ENCODE data around the gene SOBP.
"Not testable (repeated sequence)": the region's sequence is repeated elsewhere in the genome, so short reads cannot be mapped to it uniquely, and the experiment has no call there.

The SOBP gene

DNA sequence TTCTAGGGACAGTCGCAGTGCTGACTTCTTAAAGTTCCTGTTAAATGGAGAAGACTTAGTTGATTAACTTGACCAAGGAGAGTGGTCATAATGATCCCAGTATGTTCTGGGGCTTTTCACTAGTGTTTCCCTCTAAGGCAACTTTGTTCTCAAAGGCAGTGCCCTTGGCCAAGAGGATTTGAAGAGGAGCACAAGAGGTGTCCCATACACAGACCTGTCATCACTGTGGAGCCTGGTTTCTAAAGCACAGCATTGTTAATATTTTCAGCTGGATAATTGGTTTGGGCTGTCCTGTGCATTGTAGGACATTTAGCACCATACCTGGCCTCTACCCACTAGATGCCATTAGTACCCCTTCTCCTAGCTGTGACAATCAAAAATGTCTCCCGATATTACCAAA, 30.8 kb downstream of the SOBP start:
- not testable (repeated sequence) for H3K27ac ChIP-seq (ENCODE audit: low read depth, low read length); H3K9me3 ChIP-seq (ENCODE audit: control insufficient read depth in 1 of 2, low read length in 2 of 2); H3K36me3 ChIP-seq (ENCODE audit: control insufficient read depth in 1 of 2, insufficient read depth in 2 of 2, low read length in 2 of 2); H3K27me3 ChIP-seq (ENCODE audit: control insufficient read depth in 1 of 2, insufficient read depth in 2 of 2, low read length in 2 of 2); H3K9ac ChIP-seq (ENCODE audit: low read depth in 1 of 2, low read length in 2 of 2); H3K4me1 ChIP-seq (ENCODE audit: control insufficient read depth in 1 of 2, insufficient read depth in 2 of 2, low read length in 2 of 2); H3K4me3 ChIP-seq (ENCODE audit: low read depth in 1 of 2, low read length in 2 of 2)

DNA sequence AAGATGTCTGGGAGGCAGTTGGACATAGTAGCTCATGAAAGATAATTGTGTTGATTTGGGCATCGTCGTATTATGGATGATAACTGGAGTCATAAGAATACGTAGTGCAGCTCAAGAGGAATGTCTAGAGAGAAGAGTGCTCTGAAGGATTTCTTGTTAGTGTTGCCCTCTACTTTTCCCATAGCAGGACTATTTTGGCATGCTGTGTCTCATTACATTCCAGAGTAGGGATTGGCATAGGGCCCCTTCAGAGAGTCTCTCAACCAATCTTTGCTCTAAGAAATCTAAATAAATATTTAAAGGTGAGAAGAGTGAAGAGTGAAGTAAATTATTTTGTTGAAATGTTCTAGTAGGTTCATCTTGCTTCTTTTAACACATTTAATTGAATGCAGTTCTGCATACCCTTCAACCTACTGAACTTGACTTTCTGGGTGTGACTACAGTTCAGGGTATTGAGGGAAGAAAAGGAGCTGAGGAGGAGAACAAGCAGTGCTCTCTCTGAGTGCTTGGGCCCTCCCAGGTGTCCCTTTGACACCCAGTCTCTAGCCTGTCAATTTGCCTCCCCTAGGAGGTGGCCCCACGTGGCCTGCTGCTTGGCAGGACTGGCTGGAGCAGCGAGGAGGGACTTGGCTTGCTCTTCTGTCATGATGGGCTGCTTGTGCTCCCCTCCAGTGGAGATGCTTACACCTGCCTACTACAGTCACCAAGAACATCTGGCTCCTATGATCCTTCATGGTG, 33.3 kb downstream of the SOBP start:
- Histone ChIP-seq H3K27me3 (ENCODE audit: control insufficient read depth in 1 of 2, insufficient read depth in 2 of 2, low read length in 2 of 2) (peaks cover 0 to 5% of the 10 kb centered on the region in 2 donors), H3K9me3 (ENCODE audit: control insufficient read depth in 1 of 2, low read length in 2 of 2) (no peaks in the 10 kb centered on the region), H3K9ac (ENCODE audit: low read depth in 1 of 2, low read length in 2 of 2) (no peak overlapping the region), H3K27ac (ENCODE audit: low read depth, low read length) (no peak overlapping the region), H3K4me1 (ENCODE audit: control insufficient read depth in 1 of 2, insufficient read depth in 2 of 2, low read length in 2 of 2) (no peaks in the 10 kb centered on the region), H3K36me3 (ENCODE audit: control insufficient read depth in 1 of 2, insufficient read depth in 2 of 2, low read length in 2 of 2) (no peaks in the 10 kb centered on the region), H3K4me3 (ENCODE audit: low read depth in 1 of 2, low read length in 2 of 2) (no peak overlapping the region)

DNA sequence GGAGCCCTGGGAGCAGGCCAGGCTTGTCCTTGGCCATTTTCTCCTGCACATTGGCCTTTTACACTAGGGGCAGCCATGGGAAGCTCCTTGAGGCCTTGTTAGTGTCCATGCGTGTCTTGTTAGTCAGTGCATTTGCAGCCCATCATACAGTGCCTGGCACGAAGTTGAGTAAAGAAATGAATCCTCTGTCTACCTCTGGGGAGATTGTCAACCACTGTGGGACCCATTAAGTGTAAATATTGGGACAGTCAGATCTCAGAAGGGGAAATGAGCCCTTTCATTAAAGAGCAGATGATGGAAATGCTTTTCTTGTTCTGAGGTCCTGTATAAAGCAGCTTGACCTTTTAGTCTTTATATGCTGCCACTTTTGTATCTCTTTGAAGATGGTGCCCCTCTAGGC, 33.9 kb downstream of the SOBP start:
- Histone ChIP-seq H3K27me3 (ENCODE audit: control insufficient read depth in 1 of 2, insufficient read depth in 2 of 2, low read length in 2 of 2) (peaks cover 0 to 5% of the 10 kb centered on the region in 2 donors), H3K9ac (ENCODE audit: low read depth in 1 of 2, low read length in 2 of 2) (no peak overlapping the region), H3K4me3 (ENCODE audit: low read depth in 1 of 2, low read length in 2 of 2) (no peak overlapping the region), H3K9me3 (ENCODE audit: control insufficient read depth in 1 of 2, low read length in 2 of 2) (no peaks in the 10 kb centered on the region), H3K27ac (ENCODE audit: low read depth, low read length) (no peak overlapping the region), H3K36me3 (ENCODE audit: control insufficient read depth in 1 of 2, insufficient read depth in 2 of 2, low read length in 2 of 2) (no peaks in the 10 kb centered on the region), H3K4me1 (ENCODE audit: control insufficient read depth in 1 of 2, insufficient read depth in 2 of 2, low read length in 2 of 2) (no peaks in the 10 kb centered on the region)

GRCh38 chr6:107524626-107525025, 34.7 kb downstream of the SOBP start:
- Histone ChIP-seq H3K27ac (ENCODE audit: low read depth, low read length) (no peak overlapping the region), H3K4me1 (ENCODE audit: control insufficient read depth in 1 of 2, insufficient read depth in 2 of 2, low read length in 2 of 2) (no peaks in the 10 kb centered on the region), H3K4me3 (ENCODE audit: low read depth in 1 of 2, low read length in 2 of 2) (no peak overlapping the region), H3K9me3 (ENCODE audit: control insufficient read depth in 1 of 2, low read length in 2 of 2) (no peaks in the 10 kb centered on the region), H3K27me3 (ENCODE audit: control insufficient read depth in 1 of 2, insufficient read depth in 2 of 2, low read length in 2 of 2) (peaks cover 0 to 3% of the 10 kb centered on the region in 2 donors), H3K36me3 (ENCODE audit: control insufficient read depth in 1 of 2, insufficient read depth in 2 of 2, low read length in 2 of 2) (no peaks in the 10 kb centered on the region), H3K9ac (ENCODE audit: low read depth in 1 of 2, low read length in 2 of 2) (no peak overlapping the region)

DNA sequence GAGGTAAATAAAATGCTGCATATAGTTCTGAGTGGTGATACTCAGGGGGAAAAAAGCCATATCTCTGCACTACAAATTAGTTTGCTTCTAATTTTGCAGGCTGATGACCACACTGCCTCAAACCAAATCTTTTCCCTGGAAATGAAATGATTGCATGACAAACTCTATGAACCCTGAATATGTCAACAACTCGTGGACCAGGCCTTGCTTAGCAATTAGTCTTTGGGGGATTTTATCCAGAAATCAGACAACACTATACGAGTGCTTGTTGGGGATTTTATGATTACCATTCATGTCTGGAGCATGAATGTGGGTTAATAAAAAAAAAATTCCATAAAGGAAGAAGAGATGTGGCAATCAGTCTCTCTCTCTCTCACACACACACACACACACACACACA, 42.0 kb downstream of the SOBP start:
- H3K4me3 ChIP-seq (ENCODE audit: low read depth in 1 of 2, low read length in 2 of 2): no peak overlapping the region
- H3K9me3 ChIP-seq (ENCODE audit: control insufficient read depth in 1 of 2, low read length in 2 of 2): no peaks in the 10 kb centered on the region
- H3K27me3 ChIP-seq (ENCODE audit: control insufficient read depth in 1 of 2, insufficient read depth in 2 of 2, low read length in 2 of 2): no peaks in the 10 kb centered on the region
- H3K4me1 ChIP-seq (ENCODE audit: control insufficient read depth in 1 of 2, insufficient read depth in 2 of 2, low read length in 2 of 2): no peaks in the 10 kb centered on the region
- no peaks in the 10 kb centered on the region for H3K36me3 ChIP-seq (ENCODE audit: control insufficient read depth in 1 of 2, insufficient read depth in 2 of 2, low read length in 2 of 2)
- no peak overlapping the region for H3K9ac ChIP-seq (ENCODE audit: low read depth in 1 of 2, low read length in 2 of 2)
- no peak overlapping the region for H3K27ac ChIP-seq (ENCODE audit: low read depth, low read length)

DNA sequence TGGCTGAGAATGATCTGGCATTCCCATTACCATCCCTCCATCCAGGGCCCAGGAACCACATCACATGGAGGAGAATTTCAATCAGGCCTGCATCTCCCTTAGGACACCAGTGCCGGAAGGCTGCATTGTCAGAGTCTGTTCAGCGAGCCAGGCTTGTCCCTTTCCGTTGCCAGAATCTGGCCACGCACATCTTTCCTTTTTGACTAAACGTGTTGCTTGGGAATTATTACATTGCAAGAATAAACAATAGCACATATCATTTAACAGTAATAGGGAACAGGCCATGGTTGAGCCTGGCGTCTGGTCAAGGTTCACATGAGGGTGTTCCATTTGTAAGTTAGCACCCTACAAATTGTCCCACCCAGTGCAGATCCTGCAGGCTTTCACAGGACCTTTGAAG, 42.8 kb downstream of the SOBP start:
- no peak overlapping the region for H3K4me3 ChIP-seq (ENCODE audit: low read depth in 1 of 2, low read length in 2 of 2)
- no peak overlapping the region for H3K9ac ChIP-seq (ENCODE audit: low read depth in 1 of 2, low read length in 2 of 2)
- H3K27ac ChIP-seq (ENCODE audit: low read depth, low read length): no peak overlapping the region
- H3K9me3 ChIP-seq (ENCODE audit: control insufficient read depth in 1 of 2, low read length in 2 of 2): no peaks in the 10 kb centered on the region
- no peaks in the 10 kb centered on the region for H3K27me3 ChIP-seq (ENCODE audit: control insufficient read depth in 1 of 2, insufficient read depth in 2 of 2, low read length in 2 of 2)
- H3K36me3 ChIP-seq (ENCODE audit: control insufficient read depth in 1 of 2, insufficient read depth in 2 of 2, low read length in 2 of 2): no peaks in the 10 kb centered on the region
- no peaks in the 10 kb centered on the region for H3K4me1 ChIP-seq (ENCODE audit: control insufficient read depth in 1 of 2, insufficient read depth in 2 of 2, low read length in 2 of 2)

DNA sequence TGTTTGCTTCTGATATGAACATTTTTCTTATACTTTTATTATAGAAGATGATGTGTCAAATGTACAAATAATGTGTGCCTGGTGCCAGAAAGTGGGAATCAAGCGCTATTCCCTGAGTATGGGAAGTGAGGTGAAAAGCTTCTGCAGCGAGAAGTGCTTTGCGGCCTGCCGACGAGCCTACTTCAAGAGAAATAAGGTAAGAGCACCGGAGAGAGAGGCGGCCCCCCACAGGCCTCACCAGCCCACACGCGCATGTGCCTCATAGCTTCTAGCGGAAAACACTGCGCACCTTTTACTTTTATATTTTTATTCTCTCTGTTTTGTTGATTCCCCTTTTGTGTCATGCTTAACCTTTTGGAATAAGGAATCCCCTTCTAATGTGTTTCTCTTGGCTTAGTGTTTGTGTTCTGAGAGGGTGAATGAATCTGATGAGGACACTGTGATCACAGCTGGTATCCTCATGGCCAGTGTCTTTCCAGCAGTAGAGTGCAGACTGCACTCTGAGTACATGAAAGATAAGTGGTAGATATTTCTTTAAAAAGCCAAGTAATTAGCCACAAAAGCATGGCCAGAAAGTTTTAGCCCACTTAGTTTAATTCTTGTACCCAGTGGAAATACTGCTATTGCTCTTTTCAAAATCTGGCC, 43.6 kb downstream of the SOBP start:
- H3K27ac ChIP-seq (ENCODE audit: low read depth, low read length): no peak overlapping the region
- no peaks in the 10 kb centered on the region for H3K4me1 ChIP-seq (ENCODE audit: control insufficient read depth in 1 of 2, insufficient read depth in 2 of 2, low read length in 2 of 2)
- no peaks in the 10 kb centered on the region for H3K27me3 ChIP-seq (ENCODE audit: control insufficient read depth in 1 of 2, insufficient read depth in 2 of 2, low read length in 2 of 2)
- no peak overlapping the region for H3K4me3 ChIP-seq (ENCODE audit: low read depth in 1 of 2, low read length in 2 of 2)
- no peak overlapping the region for H3K9ac ChIP-seq (ENCODE audit: low read depth in 1 of 2, low read length in 2 of 2)
- no peaks in the 10 kb centered on the region for H3K36me3 ChIP-seq (ENCODE audit: control insufficient read depth in 1 of 2, insufficient read depth in 2 of 2, low read length in 2 of 2)
- no peaks in the 10 kb centered on the region for H3K9me3 ChIP-seq (ENCODE audit: control insufficient read depth in 1 of 2, low read length in 2 of 2)

GRCh38 chr6:107534571-107535141, 44.7 kb downstream of the SOBP start:
- Histone ChIP-seq H3K9me3 (ENCODE audit: control insufficient read depth in 1 of 2, low read length in 2 of 2) (no peaks in the 10 kb centered on the region), H3K27ac (ENCODE audit: low read depth, low read length) (no peak overlapping the region), H3K4me3 (ENCODE audit: low read depth in 1 of 2, low read length in 2 of 2) (no peak overlapping the region), H3K36me3 (ENCODE audit: control insufficient read depth in 1 of 2, insufficient read depth in 2 of 2, low read length in 2 of 2) (no peaks in the 10 kb centered on the region), H3K27me3 (ENCODE audit: control insufficient read depth in 1 of 2, insufficient read depth in 2 of 2, low read length in 2 of 2) (no peaks in the 10 kb centered on the region), H3K4me1 (ENCODE audit: control insufficient read depth in 1 of 2, insufficient read depth in 2 of 2, low read length in 2 of 2) (no peaks in the 10 kb centered on the region), H3K9ac (ENCODE audit: low read depth in 1 of 2, low read length in 2 of 2) (no peak overlapping the region)

DNA sequence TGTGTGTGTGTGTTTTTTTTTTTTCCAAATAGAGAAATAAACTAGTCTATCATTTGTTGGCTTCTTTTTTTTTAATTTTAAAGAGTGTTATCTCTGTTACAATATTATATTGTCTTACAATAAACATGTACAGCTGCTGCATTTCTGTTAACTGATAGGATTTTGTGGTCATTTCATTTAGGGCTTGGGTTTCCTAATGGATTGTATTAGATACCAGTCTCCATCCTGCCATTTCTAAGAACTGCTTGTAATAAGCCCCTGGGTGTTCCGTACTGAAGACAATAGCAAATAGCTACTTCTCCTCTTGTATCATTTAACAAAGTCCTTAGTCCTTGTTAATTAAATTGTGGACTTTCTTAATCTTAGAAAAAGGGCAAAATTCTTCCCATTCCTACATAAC, 45.7 kb downstream of the SOBP start:
- Histone ChIP-seq H3K9me3 (ENCODE audit: control insufficient read depth in 1 of 2, low read length in 2 of 2) (no peaks in the 10 kb centered on the region), H3K9ac (ENCODE audit: low read depth in 1 of 2, low read length in 2 of 2) (no peak overlapping the region), H3K4me3 (ENCODE audit: low read depth in 1 of 2, low read length in 2 of 2) (no peak overlapping the region), H3K4me1 (ENCODE audit: control insufficient read depth in 1 of 2, insufficient read depth in 2 of 2, low read length in 2 of 2) (no peaks in the 10 kb centered on the region), H3K27ac (ENCODE audit: low read depth, low read length) (no peak overlapping the region), H3K27me3 (ENCODE audit: control insufficient read depth in 1 of 2, insufficient read depth in 2 of 2, low read length in 2 of 2) (no peaks in the 10 kb centered on the region), H3K36me3 (ENCODE audit: control insufficient read depth in 1 of 2, insufficient read depth in 2 of 2, low read length in 2 of 2) (no peaks in the 10 kb centered on the region)

GRCh38 chr6:107536180-107536961, 46.5 kb downstream of the SOBP start:
- Histone ChIP-seq H3K9ac (ENCODE audit: low read depth in 1 of 2, low read length in 2 of 2) (no peak overlapping the region), H3K27me3 (ENCODE audit: control insufficient read depth in 1 of 2, insufficient read depth in 2 of 2, low read length in 2 of 2) (no peaks in the 10 kb centered on the region), H3K36me3 (ENCODE audit: control insufficient read depth in 1 of 2, insufficient read depth in 2 of 2, low read length in 2 of 2) (no peaks in the 10 kb centered on the region), H3K27ac (ENCODE audit: low read depth, low read length) (no peak overlapping the region), H3K9me3 (ENCODE audit: control insufficient read depth in 1 of 2, low read length in 2 of 2) (no peaks in the 10 kb centered on the region), H3K4me1 (ENCODE audit: control insufficient read depth in 1 of 2, insufficient read depth in 2 of 2, low read length in 2 of 2) (no peaks in the 10 kb centered on the region), H3K4me3 (ENCODE audit: low read depth in 1 of 2, low read length in 2 of 2) (no peak overlapping the region)

Measured in duodenal mucosa (tissue), 2 donors.